OCI-LY3 (cell line): Measurements from ENCODE around the gene IMMP2L.

Experiments used
- CTCF ChIP-seq: fragments of 200-600, 300-600 bp; sonication (generic); IDR thresholded peaks from 2 replicates; pipeline ENCODE4 v1.5.1; 2014; ENCODE audit warnings: antibody characterized with exemption, low read length, low read depth
- EZH2phosphoT487 ChIP-seq: fragments of 200-600 bp; shearing (Covaris generic); IDR thresholded peaks from 2 replicates; pipeline ENCODE4 v1.6.1; 2018; ENCODE audit warnings: antibody characterized with exemption, mixed run types, low read depth

DNA sequence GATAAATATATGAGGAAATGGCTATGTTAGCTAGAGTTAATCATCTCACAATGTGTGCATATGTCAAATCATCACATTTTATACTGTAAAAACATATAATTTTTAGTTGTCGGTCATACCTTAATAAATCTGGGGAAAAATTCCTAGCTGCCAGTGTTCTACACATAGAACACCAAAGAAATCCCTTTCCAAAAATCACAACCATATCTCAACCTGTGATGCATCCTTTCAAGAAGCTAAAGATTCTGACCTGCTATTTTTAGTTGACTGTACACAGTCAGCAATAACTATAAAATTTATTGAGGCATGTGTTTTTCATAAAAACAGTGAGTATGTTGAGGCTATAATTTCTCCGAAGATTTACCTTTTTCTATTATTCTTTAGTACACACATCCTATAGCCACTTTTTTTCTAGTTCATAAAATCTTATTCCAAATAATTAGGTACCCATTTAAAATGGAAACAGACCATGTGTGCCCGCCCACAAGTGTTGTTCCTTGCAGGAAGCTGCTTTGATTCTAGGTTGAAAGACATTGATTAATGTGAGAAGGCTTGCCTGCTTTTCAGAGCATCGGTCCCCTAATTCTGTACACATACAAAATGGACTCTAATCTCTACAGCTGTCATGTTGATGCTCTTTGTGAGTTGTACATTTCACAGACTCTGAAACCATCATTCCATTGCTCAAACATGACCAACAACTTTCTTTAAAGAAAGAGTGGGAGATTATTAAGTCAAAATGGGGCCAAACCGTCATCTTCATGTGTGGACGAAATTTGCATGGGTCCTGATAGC is 588.9 kb downstream of the IMMP2L start:
- TF ChIP-seq CTCF (no peak), EZH2phosphoT487 (no peak)
